ENCODE results near the gene PPFIA3.

GRCh38 chr19:49161987-49162386 lies 42.6 kb downstream of the PPFIA3 start:
- TF ChIP-seq CTCF (IDR thresholded peaks at IDR 0.05 in 8 of 11, conservative IDR thresholded peaks at IDR 0.05 in 3 of 11) (no peak), POLR2AphosphoS5 (IDR thresholded peaks at IDR 0.05) (no peak), POLR2A (IDR thresholded peaks at IDR 0.05) (no peak)

Data from spleen (tissue), 7 donors.